Gastroesophageal sphincter (tissue), 4 donors: ENCODE data around the gene DOCK10. TPM values are rescaled to one million over a fixed set of nuclear protein-coding genes. Genes with fewer than 3 reads are reported as not detected.

Source experiments
- ATAC-seq: fragments of 150-250 bp; one replicate; pipeline ENCODE4 v1.9.1; 2016; ENCODE audit warnings: mild to moderate bottlenecking, moderate library complexity
- H3K27ac ChIP-seq, 4 donors: fragments of 200-600 bp; sonication (generic) in 3 of 4; 1 replicate in 3 of 4; 2 replicates in 1 of 4; pipeline ENCODE4 v1.5.1; 2016 to 2019
- H3K27me3 ChIP-seq: fragments of 200-600 bp; sonication (generic); one replicate; pipeline ENCODE4 v1.5.1; 2019
- H3K36me3 ChIP-seq, 2 donors: fragments of 200-600 bp; sonication (generic); one replicate each; pipeline ENCODE4 v1.5.1; 2019; ENCODE audit warnings: control low read depth in 1 of 2
- H3K4me1 ChIP-seq, 3 donors: fragments of 200-600 bp; sonication (generic); 1 replicate in 2 of 3; 2 replicates in 1 of 3; pipeline ENCODE4 v1.5.1; 2016 to 2019; ENCODE audit warnings: control low read depth in 2 of 3
- H3K4me3 ChIP-seq, 2 donors: fragments of 200-600 bp; sonication (generic); one replicate each; pipeline ENCODE4 v1.5.1; 2019; ENCODE audit warnings: mild to moderate bottlenecking in 1 of 2, moderate library complexity in 1 of 2
- H3K9me3 ChIP-seq, 3 donors: fragments of 200-600 bp; sonication (generic); one replicate each; pipeline ENCODE4 v1.5.1; 2017 to 2019; ENCODE audit warnings: control low read depth in 2 of 3
- CTCF ChIP-seq, 4 experiments: fragments of 200-600 bp in 2 of 4; fragments of 450-650 bp in 2 of 4; sonication (generic) in 1 of 4; IDR thresholded peaks; one replicate each; pipeline ENCODE4 v1.5.1; 2017 to 2019; ENCODE audit warnings: antibody characterized with exemption in 4 of 4, mild to moderate bottlenecking in 2 of 4, moderate library complexity in 2 of 4
- EP300 ChIP-seq: sonication (generic); formaldehyde crosslinking; IDR thresholded peaks from one replicate; pipeline ENCODE4 v1.6.1; 2017; ENCODE audit warnings: antibody characterized with exemption, mild to moderate bottlenecking
- POLR2A ChIP-seq, 2 donors: fragments of 450-650 bp; IDR thresholded peaks; one replicate each; pipeline ENCODE4 v1.6.1; 2017; ENCODE audit warnings: antibody characterized with exemption in 2 of 2, mild to moderate bottlenecking in 2 of 2, moderate library complexity in 1 of 2
- POLR2AphosphoS5 ChIP-seq: sonication (generic); formaldehyde crosslinking; IDR thresholded peaks from one replicate; pipeline ENCODE4 v1.6.1; 2017; ENCODE audit warnings: antibody characterized with exemption
- WGBS, 2 donors: methylation state at CpG; one replicate each; pipeline ENCODE4 v1.1.5; 2018; ENCODE audit warnings: low coverage in 1 of 2; 5-methylcytosine and 5-hydroxymethylcytosine counted together
- total RNA-seq, 4 donors: library from RNA; depleted of rRNA; stranded (reverse); fragments of >200 nt; gene quantifications; one replicate each; pipeline ENCODE4 v1.1.0, GENCODE V29; 2016

DOCK10 gene
- total RNA-seq, 4 donors from 2014 or later, result 3.6 to 12.6 (median 7.3) TPM

DNA sequence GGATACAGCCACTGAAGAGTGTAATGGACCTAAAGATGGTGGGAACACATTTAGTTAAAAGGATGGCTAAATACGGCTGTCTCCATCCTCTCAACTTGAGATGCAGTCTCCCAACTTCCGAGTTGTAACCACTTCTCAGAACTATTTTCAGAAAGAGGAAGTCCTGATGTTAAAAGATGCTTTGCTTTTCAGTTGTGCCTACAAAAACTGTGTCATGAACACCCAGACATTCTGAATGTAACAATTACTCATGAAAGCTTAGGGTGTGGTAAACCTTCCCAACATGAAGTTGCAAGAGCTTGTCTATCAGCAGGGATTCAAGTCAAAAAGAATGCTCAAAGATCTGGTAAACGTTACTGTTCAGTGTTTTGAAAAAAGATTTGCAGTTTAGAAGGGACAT, 147.9 kb downstream of the DOCK10 start:
- ATAC-seq, result peak; percentile 25
- no peak overlapping the region for H3K27ac ChIP-seq
- no peaks in the 10 kb centered on the region for H3K9me3 ChIP-seq
- H3K4me3 ChIP-seq, result no peak overlapping the region
- H3K27me3 ChIP-seq, result no peaks in the 10 kb centered on the region
- H3K4me1 ChIP-seq, result no peaks in the 10 kb centered on the region
- WGBS, 2 donors, result 63% methylated on average over 2 to 3 of the region's 3 CpGs
- no peaks in the 10 kb centered on the region for H3K36me3 ChIP-seq
- TF ChIP-seq POLR2AphosphoS5, result no peak
- no peak for TF ChIP-seq EP300
- no peak for TF ChIP-seq CTCF (IDR thresholded peaks at IDR 0.05)
- no peak for TF ChIP-seq POLR2A (IDR thresholded peaks at IDR 0.05)

DNA sequence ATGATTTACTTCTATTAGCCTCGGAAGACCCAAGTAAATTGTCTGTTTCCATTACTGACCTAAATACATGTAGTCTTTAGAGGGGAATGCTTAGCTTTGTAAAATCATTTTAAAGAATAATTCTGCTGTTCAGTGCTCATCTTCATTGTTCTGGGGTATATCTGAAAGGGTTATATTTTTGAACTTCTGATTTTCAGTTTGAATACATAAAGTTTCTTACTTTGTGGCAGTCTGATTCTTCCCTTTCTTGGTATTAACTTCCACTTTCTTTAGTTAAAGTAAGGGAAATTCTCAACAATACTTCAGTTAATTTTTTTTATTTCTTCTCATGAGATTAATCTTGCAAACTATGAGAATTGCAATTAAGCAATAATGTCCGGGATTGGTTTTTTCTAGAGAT, 148.4 kb downstream of the DOCK10 start:
- H3K27me3 ChIP-seq, result no peaks in the 10 kb centered on the region
- no peaks in the 10 kb centered on the region for H3K36me3 ChIP-seq
- H3K4me3 ChIP-seq, result no peak overlapping the region
- H3K27ac ChIP-seq, result no peak overlapping the region
- ATAC-seq, result no peak
- WGBS, 2 donors, result 82 to 96% methylated on average over 2 of the region's 2 CpGs
- no peak for TF ChIP-seq CTCF (IDR thresholded peaks at IDR 0.05)
- no peak for TF ChIP-seq EP300
- no peak for TF ChIP-seq POLR2AphosphoS5
- no peak for TF ChIP-seq POLR2A (IDR thresholded peaks at IDR 0.05)
- no peaks in the 10 kb centered on the region for H3K9me3 ChIP-seq
- no peaks in the 10 kb centered on the region for H3K4me1 ChIP-seq

DNA sequence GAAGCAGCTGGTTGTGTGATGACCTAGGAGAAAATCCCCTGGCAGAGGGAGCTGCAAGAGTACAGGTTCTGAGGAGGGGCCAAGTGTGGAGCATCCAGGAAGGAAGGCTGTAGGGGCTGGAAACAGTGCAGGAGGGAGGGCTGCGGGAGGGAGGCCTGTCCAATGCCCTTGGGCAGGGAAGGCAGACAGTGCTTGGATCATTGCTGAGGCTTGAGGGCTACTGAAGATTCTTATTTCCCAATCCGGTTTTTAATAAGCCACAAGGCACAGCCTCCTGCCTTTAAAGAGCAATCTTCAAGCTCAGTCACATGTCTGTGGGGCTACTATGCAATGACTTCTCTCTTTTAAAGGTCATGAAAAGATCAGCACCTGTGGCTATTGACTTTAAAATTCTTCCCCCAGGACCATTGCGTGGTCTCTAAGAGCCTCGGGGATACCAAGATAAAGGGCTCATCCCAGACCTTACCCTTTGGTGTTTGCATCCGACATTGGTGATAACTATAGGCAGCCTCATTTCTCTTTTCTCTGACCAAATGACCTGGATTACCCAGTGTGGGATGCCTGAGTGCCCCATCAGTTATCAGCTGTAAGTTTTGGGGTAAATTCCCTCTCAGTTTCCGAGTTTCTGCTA, 149.6 kb downstream of the DOCK10 start:
- Histone ChIP-seq H3K27ac (no peak overlapping the region), H3K4me3 (no peak overlapping the region), H3K27me3 (no peaks in the 10 kb centered on the region), H3K4me1 (no peaks in the 10 kb centered on the region), H3K36me3 (no peaks in the 10 kb centered on the region), H3K9me3 (no peaks in the 10 kb centered on the region)
- 70 to 86% methylated on average over 3 to 4 of the region's 6 CpGs for WGBS, 2 donors
- no peak for ATAC-seq
- TF ChIP-seq CTCF (IDR thresholded peaks at IDR 0.05) (no peak), POLR2A (IDR thresholded peaks at IDR 0.05) (no peak), EP300 (no peak), POLR2AphosphoS5 (no peak)

- no peaks in the 10 kb centered on the region for H3K27me3 ChIP-seq
- no peak for TF ChIP-seq POLR2AphosphoS5
- no peak for TF ChIP-seq CTCF (IDR thresholded peaks at IDR 0.05)
- no peak for TF ChIP-seq POLR2A (IDR thresholded peaks at IDR 0.05)
- no peak for TF ChIP-seq EP300
- no peaks in the 10 kb centered on the region for H3K36me3 ChIP-seq
- WGBS, 2 donors, result 57 to 58% methylated on average over 3 of the region's 3 CpGs
- H3K9me3 ChIP-seq, result no peaks in the 10 kb centered on the region
- no peak for ATAC-seq
- H3K27ac ChIP-seq, result no peak overlapping the region
- H3K4me1 ChIP-seq, result no peaks in the 10 kb centered on the region
- H3K4me3 ChIP-seq, result no peak overlapping the region
Observed at GRCh38 chr2:224890372-224890771, 151.9 kb downstream of the DOCK10 start.

DNA sequence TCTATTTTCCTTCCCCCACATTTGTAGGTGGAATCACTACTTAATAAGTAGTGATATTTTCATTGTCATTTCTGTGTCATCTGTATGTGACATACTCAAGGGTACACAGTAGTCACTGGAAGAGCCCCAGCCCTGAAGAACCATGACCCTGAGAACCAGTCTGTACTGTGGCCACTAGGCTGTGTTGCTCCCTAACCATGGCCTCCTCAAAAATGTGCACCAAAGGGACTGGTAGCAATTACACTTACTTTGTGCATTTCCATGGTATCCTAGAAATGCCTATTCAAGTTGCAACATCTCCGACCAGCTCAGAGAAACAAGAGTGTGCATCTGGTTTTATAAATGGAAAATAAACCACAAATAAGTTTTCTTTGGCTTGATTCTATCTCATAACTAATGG, 155.1 kb downstream of the DOCK10 start:
- Histone ChIP-seq H3K36me3 (no peaks in the 10 kb centered on the region), H3K4me1 (no peaks in the 10 kb centered on the region), H3K9me3 (no peaks in the 10 kb centered on the region), H3K27me3 (no peaks in the 10 kb centered on the region), H3K4me3 (no peak overlapping the region), H3K27ac (no peak overlapping the region)
- WGBS, 2 donors, result 60 to 90% methylated on average over 1 of the region's 1 CpG
- no peak for ATAC-seq
- TF ChIP-seq CTCF (IDR thresholded peaks at IDR 0.05) (no peak), POLR2A (IDR thresholded peaks at IDR 0.05) (no peak), POLR2AphosphoS5 (no peak)
